Psoas muscle (tissue), 8 donors: ENCODE data around the gene BANK1. TPM values are rescaled to one million over a fixed set of nuclear protein-coding genes. Genes with fewer than 3 reads are reported as not detected.

Source experiments
- ATAC-seq, 4 donors: fragments of 200-7000 bp; cut with Tn5 transposase; one replicate each; pipeline ENCODE4 v1.9.1; 2020; ENCODE audit warnings: moderate library complexity in 3 of 4, mild to moderate bottlenecking in 2 of 4
- DNase-seq, 2 donors: peaks; one replicate each; pipeline ENCODE4 v3.0.0-alpha.2; 2020
- H3K27ac ChIP-seq: fragments of 200-600 bp; one replicate; pipeline ENCODE4 v1.8.0; 2022
- H3K27me3 ChIP-seq, 3 donors: fragments of 200-600 bp in 1 of 3; one replicate each; pipeline versions ENCODE4 v1.6.1 to v1.8.0; 2013 to 2022; ENCODE audit warnings: low read length in 2 of 3, mild to moderate bottlenecking in 2 of 3, moderate library complexity in 1 of 3; ENCODE audit not compliant: insufficient read depth in 3 of 3
- H3K36me3 ChIP-seq, 2 donors: fragments of 200-600 bp in 1 of 2; one replicate each; pipeline versions ENCODE4 v1.6.1 to v1.8.0; 2013 to 2022; ENCODE audit warnings: low read depth in 1 of 2, mild to moderate bottlenecking in 1 of 2, moderate library complexity in 1 of 2; ENCODE audit not compliant: insufficient read depth in 1 of 2
- H3K4me1 ChIP-seq: fragments of 200-600 bp; one replicate; pipeline ENCODE4 v1.8.0; 2022
- H3K4me3 ChIP-seq: fragments of 200-600 bp; one replicate; pipeline ENCODE4 v1.8.0; 2022; ENCODE audit warnings: mild to moderate bottlenecking
- H3K9me3 ChIP-seq: fragments of 200-600 bp; one replicate; pipeline ENCODE4 v1.8.0; 2022
- CTCF ChIP-seq: fragments of 200-600 bp; IDR thresholded peaks from one replicate; pipeline ENCODE4 v1.8.0; 2022; ENCODE audit warnings: antibody characterized with exemption
- WGBS, 3 donors: extraction: QIAGEN DNeasy Blood & Tissue Kit; methylation state at CpG; one replicate each; pipeline versions ENCODE4 v1.1.6 to v1.1.7; 2013; 5-methylcytosine and 5-hydroxymethylcytosine counted together
- intact Hi-C, 2 donors: fragments of 100-400 bp; cut with DNase I; formaldehyde crosslinking; loops; one replicate each; pipeline versions ENCODE4 v1.11.0 to v1.14.2; 2022
- polyA plus RNA-seq, 3 donors: library from polyadenylated mRNA; stranded (reverse); fragments of 200-250 nt; gene quantifications; one replicate each; pipeline ENCODE4 v1.2.3, GENCODE V29; 2013
- total RNA-seq, 4 donors: library from RNA; stranded (reverse); fragmentation: NEBNext Ultra II Directional in 2 of 4; extraction: Animal tissue kit (Norgen Biotek cat#: 25700) in 2 of 4; gene quantifications; one replicate each; pipeline versions ENCODE4 v1.2.1 to v1.2.4, GENCODE V29; 2021 to 2023
- donor health status: healthy with polysubstance abuse.
- donor health status: DM: no; HTN: no; CAD: no; lungs with moderate emphysema.
- donor health status: Bipolar disorder and iron deficiency.
- donor health status: healthy.
- donor health status: DM: yes; HTN: yes; CAD: no.
- donor health status: DM: no; HTN: no; CAD: no.
- donor health status: DM: no; HTN: no; CAD: no.
- donor health status: DM: yes; HTN: yes; CAD: no.

Gene BANK1
- total and polyA plus RNA-seq, 7 donors: 0.07 to 0.55 (median 0.17) TPM

GRCh38 chr4:101857176-101857575 lies 66.6 kb downstream of the BANK1 start:
- 93 to 98% (median 93%) methylated on average over 2 of the region's 2 CpGs for WGBS, 3 donors
- DNase-seq (no peak), ATAC-seq (no peak)
- no peaks in the 10 kb centered on the region for H3K9me3 ChIP-seq
- no peak for TF ChIP-seq CTCF
- H3K36me3 ChIP-seq: no peaks in the 10 kb centered on the region
- no peak overlapping the region for H3K4me3 ChIP-seq
- intact Hi-C loops: no loop called here
- H3K27me3 ChIP-seq: no peaks in the 10 kb centered on the region
- no peak overlapping the region for H3K27ac ChIP-seq
- no peaks in the 10 kb centered on the region for H3K4me1 ChIP-seq

GRCh38 chr4:101858641-101859040 lies 68.1 kb downstream of the BANK1 start:
- H3K27me3 ChIP-seq: no peaks in the 10 kb centered on the region
- H3K9me3 ChIP-seq: no peaks in the 10 kb centered on the region
- 92 to 94% (median 93%) methylated on average over 4 of the region's 4 CpGs for WGBS, 3 donors
- intact Hi-C loops: no loop called here
- no peak for TF ChIP-seq CTCF
- no peak overlapping the region for H3K4me3 ChIP-seq
- no peaks in the 10 kb centered on the region for H3K4me1 ChIP-seq
- ATAC-seq (no peak), DNase-seq (no peak)
- no peak overlapping the region for H3K27ac ChIP-seq
- no peaks in the 10 kb centered on the region for H3K36me3 ChIP-seq

- H3K4me1 ChIP-seq: no peaks in the 10 kb centered on the region
- ATAC-seq: no peak
- no peaks in the 10 kb centered on the region for H3K9me3 ChIP-seq
- intact Hi-C loops: no loop called here
- no peaks in the 10 kb centered on the region for H3K36me3 ChIP-seq
- no peak overlapping the region for H3K4me3 ChIP-seq
- TF ChIP-seq CTCF: no peak
- no peaks in the 10 kb centered on the region for H3K27me3 ChIP-seq
- no peak for DNase-seq
- WGBS, 3 donors: 74 to 85% (median 84%) methylated on average over 2 of the region's 2 CpGs
- H3K27ac ChIP-seq: no peak overlapping the region
These were observed 72.1 kb downstream of the BANK1 start for GRCh38 chr4:101862595-101862994.

GRCh38 chr4:101864660-101865059 lies 74.1 kb downstream of the BANK1 start:
- TF ChIP-seq CTCF: no peak
- Histone ChIP-seq H3K27me3 (no peaks in the 10 kb centered on the region), H3K27ac (no peak overlapping the region), H3K9me3 (no peaks in the 10 kb centered on the region), H3K36me3 (no peaks in the 10 kb centered on the region), H3K4me3 (no peak overlapping the region), H3K4me1 (no peaks in the 10 kb centered on the region)
- DNase-seq (no peak), ATAC-seq (no peak)
- 86 to 88% (median 88%) methylated on average over 2 of the region's 2 CpGs for WGBS, 3 donors
- intact Hi-C loops: no loop called here

- WGBS, 3 donors: 51 to 73% (median 66%) methylated on average over 3 of the region's 3 CpGs
- ATAC-seq: no peak
- H3K27me3 ChIP-seq: no peaks in the 10 kb centered on the region
- H3K9me3 ChIP-seq: no peaks in the 10 kb centered on the region
- intact Hi-C loops: no loop called here
- H3K36me3 ChIP-seq: no peaks in the 10 kb centered on the region
- no peak overlapping the region for H3K4me3 ChIP-seq
- H3K27ac ChIP-seq: no peak overlapping the region
- no peak for TF ChIP-seq CTCF
- no peaks in the 10 kb centered on the region for H3K4me1 ChIP-seq
- DNase-seq: no peak
These were observed 75.1 kb downstream of the BANK1 start for GRCh38 chr4:101865501-101866062.
